Measurements from ENCODE around the gene B4GALNT4. TPM values are rescaled to one million over a fixed set of nuclear protein-coding genes. Genes with fewer than 3 reads are reported as not detected.
"Not testable (repeated sequence)": the region's sequence is repeated elsewhere in the genome, so short reads cannot be mapped to it uniquely, and the experiment has no call there.

The B4GALNT4 gene
- total RNA-seq, 1 experiment from 2014 or later = 3.0 TPM

GRCh38 chr11:373716-374551 is 4.6 kb downstream of the B4GALNT4 start:
- DNase-seq (ENCODE audit: low read depth) = no peak

DNA sequence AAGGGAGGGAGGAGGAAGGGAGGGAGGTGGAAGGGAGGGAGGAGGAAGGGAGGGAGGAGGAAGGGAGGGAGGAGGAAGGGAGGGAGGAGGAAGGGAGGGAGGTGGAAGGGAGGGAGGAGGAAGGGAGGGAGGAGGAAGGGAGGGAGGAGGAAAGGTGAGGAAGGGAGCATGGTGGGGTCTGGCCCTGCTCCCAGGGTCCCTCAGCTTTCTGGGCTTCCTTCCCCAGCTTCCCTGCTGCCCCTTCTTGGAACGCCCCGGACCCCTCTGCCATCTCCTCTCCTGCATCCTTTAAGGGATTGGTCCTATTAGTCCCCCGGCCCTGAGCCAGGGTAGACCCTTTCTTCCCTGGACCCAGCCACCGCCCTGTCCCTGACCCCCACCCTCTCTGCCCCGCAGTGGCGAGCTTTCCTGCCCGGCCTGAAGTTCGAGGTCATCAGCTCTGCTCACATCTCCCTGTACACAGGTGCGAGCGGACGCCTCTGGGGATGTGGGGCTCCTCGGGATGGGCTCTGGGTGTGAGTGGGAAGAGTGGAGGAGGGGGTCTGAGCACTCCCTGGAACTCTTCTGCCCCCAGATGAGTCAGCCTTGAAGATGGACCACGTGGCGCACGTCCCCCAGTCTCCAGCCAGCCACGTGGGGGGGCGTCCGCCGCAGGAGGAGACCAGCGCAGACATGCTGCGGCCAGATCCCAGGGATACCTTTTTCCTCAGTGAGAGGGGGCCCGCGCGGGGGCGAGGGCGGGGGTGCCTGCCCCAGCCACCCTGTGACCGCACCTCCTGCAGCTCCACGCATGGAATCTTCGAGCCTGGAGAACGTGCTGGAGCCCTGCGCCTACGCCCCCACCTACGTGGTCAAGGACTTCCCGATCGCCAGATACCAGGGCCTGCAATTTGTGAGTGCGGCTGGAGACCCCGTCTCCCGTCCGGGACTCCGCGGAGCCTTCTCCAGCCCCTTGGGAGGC is 6.0 kb downstream of the B4GALNT4 start:
- no peak for DNase-seq (ENCODE audit: low read depth)

- DNase-seq (ENCODE audit: low read depth) = no peak
Observed at GRCh38 chr11:376531-377173, 7.4 kb downstream of the B4GALNT4 start.

GRCh38 chr11:377174-377865 is 8.0 kb downstream of the B4GALNT4 start:
- DNase-seq (ENCODE audit: low read depth) = no peak

DNA sequence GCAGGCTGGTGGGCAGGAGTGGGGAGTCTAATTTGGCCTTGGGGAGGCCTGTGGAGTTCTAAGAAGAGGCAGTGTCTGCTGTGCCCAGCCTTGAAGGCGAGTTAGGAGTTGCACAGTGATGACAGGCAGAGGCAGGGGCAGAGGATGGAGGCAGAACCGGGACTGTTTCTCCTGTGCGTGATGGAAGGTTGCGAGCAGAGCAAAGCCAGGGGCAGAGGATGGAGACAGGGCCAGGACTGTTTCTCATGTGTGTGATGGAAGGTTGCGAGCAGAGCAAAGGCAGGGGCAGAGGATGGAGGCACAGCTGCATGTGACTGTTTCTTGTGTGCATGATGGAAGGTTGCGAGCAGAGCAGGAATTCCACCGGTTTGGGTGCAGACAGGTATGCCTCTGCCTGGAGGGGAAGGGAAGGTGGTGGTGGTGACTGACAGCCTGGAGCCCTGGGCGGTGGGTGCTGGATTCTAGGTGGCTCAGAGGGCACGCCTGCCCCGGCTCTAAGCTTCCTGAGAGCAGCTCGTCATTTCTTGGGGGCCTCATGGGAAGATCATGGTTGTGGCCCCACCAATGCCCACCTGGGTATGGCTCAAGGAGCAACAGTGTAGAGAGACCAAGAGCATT is 8.7 kb downstream of the B4GALNT4 start:
- no peak for DNase-seq (ENCODE audit: low read depth)

- no peak for DNase-seq (ENCODE audit: low read depth)
Observed at GRCh38 chr11:379205-380094, 10.2 kb downstream of the B4GALNT4 start.

- no peak for DNase-seq (ENCODE audit: low read depth)
Observed at GRCh38 chr11:380095-380480, 10.8 kb downstream of the B4GALNT4 start.

- DNase-seq (ENCODE audit: low read depth) = no peak
Observed at GRCh38 chr11:380491-380890, 11.2 kb downstream of the B4GALNT4 start.

DNA sequence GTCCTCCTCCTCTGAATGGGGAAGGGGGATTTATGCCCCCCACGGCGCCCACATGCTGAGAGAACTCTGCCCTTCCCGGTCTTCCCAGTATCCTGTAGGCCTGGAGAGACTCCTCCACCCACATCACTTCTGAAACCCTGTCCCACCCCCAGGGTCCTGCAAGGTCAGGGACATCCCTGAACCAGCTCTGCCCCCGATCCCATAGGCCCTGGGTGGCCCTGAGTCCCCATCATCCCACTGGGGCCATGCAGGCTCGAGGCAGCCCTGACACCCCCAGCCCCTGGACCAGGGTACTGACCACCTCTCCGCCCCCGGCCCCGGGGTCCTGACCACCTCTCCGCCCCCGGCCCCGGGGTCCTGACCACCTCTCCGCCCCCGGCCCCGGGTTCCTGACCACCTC is 11.7 kb downstream of the B4GALNT4 start:
- no peak for DNase-seq (ENCODE audit: low read depth)

DNA sequence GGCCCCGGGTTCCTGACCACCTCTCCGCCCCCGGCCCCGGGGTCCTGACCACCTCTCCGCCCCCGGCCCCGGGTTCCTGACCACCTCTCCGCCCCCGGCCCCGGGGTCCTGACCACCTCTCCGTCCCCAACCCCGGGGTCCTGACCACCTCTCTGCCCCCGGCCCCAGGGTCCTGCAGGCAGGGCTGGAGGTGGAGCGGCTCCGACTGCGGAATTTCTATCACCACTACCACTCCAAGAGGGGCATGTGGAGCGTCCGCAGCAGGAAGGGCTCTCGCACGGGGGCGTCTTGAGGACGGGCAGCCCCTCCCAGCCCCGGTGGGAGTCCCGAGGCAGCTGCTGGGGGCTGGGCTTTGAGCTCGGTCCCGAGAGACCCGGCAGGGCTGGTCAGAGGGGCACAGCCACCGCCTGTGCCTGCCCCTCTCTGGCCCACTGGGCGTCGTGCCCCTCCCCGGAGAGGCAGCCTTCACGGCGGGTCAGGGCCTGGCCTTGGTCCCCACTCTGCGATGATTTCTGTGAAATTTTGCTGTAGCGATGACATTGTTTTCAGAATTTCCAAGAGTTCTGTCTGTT is 12.3 kb downstream of the B4GALNT4 start:
- DNase-seq (ENCODE audit: low read depth) = no peak

DNA sequence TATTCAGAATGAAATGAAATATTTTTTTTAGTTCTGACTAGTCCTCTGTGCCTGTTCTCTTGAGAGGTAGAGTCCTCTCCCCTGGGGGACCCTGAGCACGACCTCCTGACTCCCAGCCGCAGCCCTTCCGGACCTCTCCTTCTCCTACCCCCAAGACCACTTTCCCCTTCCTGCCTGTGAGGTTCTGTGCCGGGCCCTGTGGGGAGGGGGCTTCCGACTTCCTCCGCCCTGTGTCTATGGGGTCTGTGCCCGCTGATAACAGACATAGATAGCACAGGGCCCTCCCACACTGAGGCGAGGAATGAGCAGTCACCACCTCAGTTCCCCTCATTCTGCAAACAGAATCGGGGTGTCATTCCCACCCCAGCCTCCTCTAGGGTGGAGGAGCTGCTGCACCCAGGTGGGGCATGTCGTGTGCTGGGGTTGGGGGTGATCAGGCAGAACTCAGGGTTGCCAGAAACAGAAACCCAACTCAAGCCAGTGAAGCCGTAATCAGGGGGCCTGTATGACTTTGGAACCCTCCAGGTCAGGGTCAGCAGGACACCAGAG is 12.9 kb downstream of the B4GALNT4 start:
- no peak for DNase-seq (ENCODE audit: low read depth)

- DNase-seq (ENCODE audit: low read depth) = no peak
Observed at GRCh38 chr11:383431-383830, 14.1 kb downstream of the B4GALNT4 start.

DNA sequence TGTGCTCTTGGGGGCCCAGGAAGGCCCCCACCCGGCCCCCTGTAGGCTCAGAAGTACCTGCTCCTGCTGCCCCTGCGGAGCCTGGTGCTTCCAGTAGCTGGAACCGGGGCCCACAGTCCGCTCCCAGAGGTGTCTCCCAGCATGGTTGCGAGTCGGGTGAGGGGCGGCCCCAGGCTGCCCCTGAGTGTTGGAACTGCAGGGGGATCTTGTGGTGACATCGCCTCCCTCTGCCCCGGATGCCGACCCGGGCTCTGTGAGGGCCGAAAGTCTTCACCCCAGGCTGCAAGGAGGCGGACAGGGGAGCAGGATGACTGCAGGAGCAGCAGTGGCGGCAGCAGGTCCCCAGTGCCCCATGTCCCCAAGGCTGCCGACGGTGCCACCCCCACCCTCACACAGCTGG is 15.2 kb downstream of the B4GALNT4 start:
- DNase-seq (ENCODE audit: low read depth) = no peak

DNA sequence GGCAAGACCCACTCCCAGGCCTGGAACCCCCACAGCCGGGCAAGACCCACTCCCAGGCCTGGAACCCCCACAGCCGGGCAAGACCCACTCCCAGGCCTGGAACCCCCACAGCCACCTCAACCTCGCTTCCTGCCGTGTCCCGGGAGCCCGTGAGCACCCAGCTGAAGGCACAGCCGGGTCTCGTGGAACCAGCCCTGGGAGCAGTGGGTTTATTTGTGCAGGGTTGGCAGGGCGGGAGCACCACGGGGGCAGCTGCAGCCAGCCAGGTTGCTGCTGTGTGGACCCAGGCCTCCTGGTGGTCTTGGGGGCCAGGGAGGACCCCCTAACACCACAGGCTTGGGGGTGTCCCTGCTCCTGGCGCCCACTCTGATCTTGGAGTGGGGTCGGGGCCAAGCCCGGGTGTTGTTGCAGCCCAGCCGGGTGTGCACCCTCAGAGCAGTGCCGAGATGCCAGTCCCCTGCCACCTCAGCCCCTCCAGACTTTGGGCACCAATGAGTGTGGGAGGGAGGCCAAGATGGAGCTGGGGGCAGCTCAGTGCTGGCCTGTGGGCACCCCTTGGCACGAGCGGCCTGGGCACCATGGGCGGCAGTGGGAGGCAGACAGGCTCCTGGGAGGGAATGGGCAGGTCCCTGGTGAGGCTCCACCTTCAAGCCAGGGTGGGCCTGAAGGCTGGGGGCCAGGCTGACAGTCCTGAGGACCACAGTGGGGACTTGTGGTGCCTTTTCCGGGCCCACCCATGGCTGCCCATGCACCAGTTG is 16.5 kb downstream of the B4GALNT4 start:
- no peak for DNase-seq (ENCODE audit: low read depth)

GRCh38 chr11:386483-386882 is 17.2 kb downstream of the B4GALNT4 start:
- no peak for DNase-seq (ENCODE audit: low read depth)

DNA sequence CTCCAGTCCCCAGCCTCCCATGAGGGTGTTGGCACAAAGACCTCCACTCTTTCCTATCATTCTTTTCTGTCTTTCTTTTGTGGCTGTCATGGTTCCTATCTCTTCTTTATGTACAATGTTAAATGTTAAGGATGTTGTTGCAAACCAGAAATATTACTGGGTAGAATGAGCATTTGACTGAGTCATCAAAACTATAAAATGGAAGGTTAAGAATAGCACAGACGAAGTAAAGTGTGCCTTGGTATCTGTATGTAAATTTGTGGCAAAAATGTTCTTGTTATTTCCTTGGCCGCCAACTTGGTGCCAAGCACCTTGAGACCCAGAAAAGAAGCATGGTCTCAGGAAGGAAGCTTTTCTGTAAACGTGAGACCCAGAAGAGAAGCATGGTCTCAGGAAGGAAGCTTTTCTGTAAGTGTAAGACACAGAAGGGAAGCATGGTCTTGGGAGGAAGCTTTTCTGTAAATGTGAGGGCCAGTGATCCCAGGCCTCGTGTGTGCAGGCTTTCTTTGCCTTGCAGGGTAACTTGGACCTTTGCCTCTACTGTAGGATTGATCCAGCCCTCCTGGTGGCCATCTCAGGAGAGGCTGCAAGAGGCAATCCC is 18.0 kb downstream of the B4GALNT4 start:
- DNase-seq (ENCODE audit: low read depth) = no peak

DNA sequence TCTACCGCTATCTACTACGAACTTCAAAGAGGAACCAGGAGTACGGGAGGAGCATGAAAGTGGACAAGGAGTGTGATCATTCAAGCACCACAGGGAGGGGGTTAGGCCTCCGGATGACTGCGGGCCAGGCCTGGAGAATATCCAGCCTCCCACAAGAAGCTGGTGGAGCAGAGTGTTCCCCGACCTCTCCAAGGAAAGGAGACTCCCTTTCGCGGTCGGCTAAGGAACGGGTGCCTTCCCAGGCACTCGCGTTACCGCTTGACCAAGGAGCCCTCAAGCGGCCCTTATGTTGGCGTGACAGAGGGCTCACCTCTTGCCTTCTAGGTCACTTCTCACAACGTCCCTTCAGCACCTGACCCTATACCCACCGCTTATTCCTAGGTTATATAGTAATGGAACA is 20.1 kb downstream of the B4GALNT4 start:
- not testable (repeated sequence) for DNase-seq (ENCODE audit: low read depth)

- DNase-seq (ENCODE audit: low read depth) = no peak
Observed at GRCh38 chr11:390175-390574, 20.9 kb downstream of the B4GALNT4 start.

Measured in HT1080 (cell line).